Panc1 (cell line): Measurements from ENCODE around the gene GIMAP4. TPM values are rescaled to one million over a fixed set of nuclear protein-coding genes. Genes with fewer than 3 reads are reported as not detected.

Experiments
- ATAC-seq: fragments of 200-7000 bp; cut with Tn5 transposase; 2 replicates; pipeline ENCODE4 v1.9.1; 2020; ENCODE audit warnings: mild to moderate bottlenecking, moderate library complexity
- BruUV-seq: library from RNA; stranded (reverse); fragments of 400-500 nt; replicated peaks from 2 replicates; lab custom pipeline; 2021; lab: Mats Ljungman, UMichigan
- CTCF ChIA-PET: fragments of 300-600 bp; sonication (Branson Sonifier 250); formaldehyde crosslinking; loops from one replicate; lab custom pipeline; 2022; ENCODE audit warnings: antibody characterized with exemption; lab: Charles Lee
- POLR2A ChIA-PET: fragments of 300-600 bp; sonication (Branson Sonifier 250); formaldehyde crosslinking; loops from one replicate; lab custom pipeline; 2022; ENCODE audit warnings: antibody characterized with exemption; lab: Charles Lee
- DNase-seq: peaks from one replicate; pipeline ENCODE4 v3.0.0-alpha.2; 2010; ENCODE audit warnings: low read depth, low spot score
- H3K27ac ChIP-seq: 2 replicates; pipeline ENCODE4 v1.5.1; 2011; ENCODE audit warnings: mild to moderate bottlenecking, low read length, inconsistent platforms
- H3K27me3 ChIP-seq: fragments of 200-500 bp; sonication (Bioruptor generic); 2 replicates; pipeline ENCODE4 v1.6.0; 2014; ENCODE audit warnings: low read length, inconsistent platforms; ENCODE audit not compliant: control insufficient read depth, insufficient read depth
- H3K36me3 ChIP-seq: fragments of 200-500 bp; sonication (Bioruptor generic); 2 replicates; pipeline ENCODE4 v1.5.1; 2014; ENCODE audit warnings: inconsistent platforms, mild to moderate bottlenecking, low read length, moderate library complexity; ENCODE audit not compliant: control insufficient read depth, insufficient read depth
- H3K4me1 ChIP-seq: 2 replicates; pipeline ENCODE4 v1.5.1; 2011; ENCODE audit warnings: inconsistent platforms, mild to moderate bottlenecking, low read length, moderate library complexity; ENCODE audit not compliant: control insufficient read depth, insufficient read depth
- H3K4me3 ChIP-seq, 2 experiments: 2 replicates each; pipeline ENCODE4 v1.5.1; 2011 to 2012; ENCODE audit warnings: low read depth in 2 of 2, low read length in 2 of 2, mild to moderate bottlenecking in 2 of 2, inconsistent platforms in 1 of 2, moderate library complexity in 1 of 2
- H3K9me3 ChIP-seq: fragments of 200-500 bp; sonication (Bioruptor generic); 2 replicates; pipeline ENCODE4 v1.5.1; 2014; ENCODE audit warnings: low read depth, mild to moderate bottlenecking, inconsistent platforms, low read length, moderate library complexity; ENCODE audit not compliant: control insufficient read depth, insufficient read depth
- CTCF ChIP-seq: fragments of 450-650 bp; IDR thresholded peaks from 2 replicates; pipeline ENCODE4 v1.5.1; 2017; ENCODE audit warnings: mild to moderate bottlenecking
- POLR2AphosphoS5 ChIP-seq: IDR thresholded peaks from 2 replicates; pipeline ENCODE4 v1.6.1; 2012; ENCODE audit warnings: mild to moderate bottlenecking, low read depth, low read length, moderate library complexity
- SIN3A ChIP-seq: IDR thresholded peaks from 2 replicates; pipeline ENCODE4 v1.6.1; 2012; ENCODE audit warnings: low read depth, mild to moderate bottlenecking, low read length, moderate library complexity, borderline replicate concordance; ENCODE audit not compliant: insufficient read depth
- TCF7L2 ChIP-seq: IDR thresholded peaks from 2 replicates; pipeline ENCODE4 v1.6.1; 2011; ENCODE audit warnings: mild to moderate bottlenecking, low read depth, low read length, inconsistent platforms
- in situ Hi-C: cut with HindIII; loops from 2 replicates; pipeline ENCODE4 v1.10.0; 2016; ENCODE audit warnings: low sequenced_read_pairs, low pct_unique_long_range_greater_than_20kb
- intact Hi-C: fragments of 100-400 bp; cut with micrococcal nuclease; formaldehyde crosslinking; loops from one replicate; pipeline ENCODE4 v1.10.0; 2022; ENCODE audit not compliant: unreplicated experiment
- total RNA-seq: library from RNA; stranded (reverse); gene quantifications from one replicate; pipeline ENCODE4 v1.2.1, GENCODE V29; 2021; ENCODE audit not compliant: unreplicated experiment
- TF ChIP-seq, protein P1 (sequence below), 2 experiments: IDR thresholded peaks; 2 replicates each; pipeline ENCODE4 v1.6.1; 2011 to 2012; ENCODE audit warnings: low read depth in 2 of 2, control low read depth in 1 of 2, low read length in 1 of 2, mild to moderate bottlenecking in 1 of 2, moderate library complexity in 1 of 2; ENCODE audit not compliant: insufficient read depth in 1 of 2

Gene GIMAP4
- total RNA-seq, 1 experiment from 2014 or later, result 0.26 TPM

DNA sequence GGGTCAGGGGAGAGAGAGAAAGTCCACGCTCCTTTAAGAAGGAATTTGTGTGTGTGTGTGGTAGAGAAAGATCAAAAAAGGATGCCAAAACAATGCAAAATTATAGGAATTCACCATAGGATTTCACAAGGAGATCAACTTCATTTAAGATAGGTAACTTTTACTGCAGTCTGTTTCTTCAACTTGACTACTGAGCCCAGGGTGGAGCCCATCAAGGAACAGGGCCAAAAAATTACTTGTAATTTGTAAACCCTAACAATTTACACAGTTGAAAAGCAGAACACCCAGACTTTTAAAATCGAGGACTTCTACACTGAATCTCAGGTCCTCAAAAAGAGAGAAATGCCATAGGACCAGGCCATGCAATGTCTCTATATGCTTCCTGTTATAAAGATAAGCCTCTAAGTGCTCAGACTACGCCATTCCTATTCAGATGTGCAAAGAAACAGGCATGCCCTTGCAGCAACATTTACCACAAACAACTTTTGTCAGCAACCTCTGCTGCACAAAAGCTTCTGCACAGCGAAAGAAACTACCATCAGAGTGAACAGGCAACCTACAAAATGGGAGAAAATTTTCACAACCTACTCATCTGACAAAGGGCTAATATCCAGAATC, 10.6 kb upstream of the GIMAP4 start:
- ChIA-PET POLR2A (no interaction called here), CTCF (no interaction called here)
- intact Hi-C loops (no loop called here), in situ Hi-C loops (no loop called here)
- Histone ChIP-seq H3K27ac (no peak overlapping the region), H3K36me3 (no peaks in the 10 kb centered on the region; the same call in 1 of the 2 replicates), H3K27me3 (no peaks in the 10 kb centered on the region), H3K4me1 (no peaks in the 10 kb centered on the region), H3K9me3 (no peaks in the 10 kb centered on the region), H3K4me3 (no peak overlapping the region)
- TF ChIP-seq CTCF, result no peak
- TF ChIP-seq SIN3A, result no peak
- TF ChIP-seq, protein P1, sequence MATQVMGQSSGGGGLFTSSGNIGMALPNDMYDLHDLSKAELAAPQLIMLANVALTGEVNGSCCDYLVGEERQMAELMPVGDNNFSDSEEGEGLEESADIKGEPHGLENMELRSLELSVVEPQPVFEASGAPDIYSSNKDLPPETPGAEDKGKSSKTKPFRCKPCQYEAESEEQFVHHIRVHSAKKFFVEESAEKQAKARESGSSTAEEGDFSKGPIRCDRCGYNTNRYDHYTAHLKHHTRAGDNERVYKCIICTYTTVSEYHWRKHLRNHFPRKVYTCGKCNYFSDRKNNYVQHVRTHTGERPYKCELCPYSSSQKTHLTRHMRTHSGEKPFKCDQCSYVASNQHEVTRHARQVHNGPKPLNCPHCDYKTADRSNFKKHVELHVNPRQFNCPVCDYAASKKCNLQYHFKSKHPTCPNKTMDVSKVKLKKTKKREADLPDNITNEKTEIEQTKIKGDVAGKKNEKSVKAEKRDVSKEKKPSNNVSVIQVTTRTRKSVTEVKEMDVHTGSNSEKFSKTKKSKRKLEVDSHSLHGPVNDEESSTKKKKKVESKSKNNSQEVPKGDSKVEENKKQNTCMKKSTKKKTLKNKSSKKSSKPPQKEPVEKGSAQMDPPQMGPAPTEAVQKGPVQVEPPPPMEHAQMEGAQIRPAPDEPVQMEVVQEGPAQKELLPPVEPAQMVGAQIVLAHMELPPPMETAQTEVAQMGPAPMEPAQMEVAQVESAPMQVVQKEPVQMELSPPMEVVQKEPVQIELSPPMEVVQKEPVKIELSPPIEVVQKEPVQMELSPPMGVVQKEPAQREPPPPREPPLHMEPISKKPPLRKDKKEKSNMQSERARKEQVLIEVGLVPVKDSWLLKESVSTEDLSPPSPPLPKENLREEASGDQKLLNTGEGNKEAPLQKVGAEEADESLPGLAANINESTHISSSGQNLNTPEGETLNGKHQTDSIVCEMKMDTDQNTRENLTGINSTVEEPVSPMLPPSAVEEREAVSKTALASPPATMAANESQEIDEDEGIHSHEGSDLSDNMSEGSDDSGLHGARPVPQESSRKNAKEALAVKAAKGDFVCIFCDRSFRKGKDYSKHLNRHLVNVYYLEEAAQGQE (IDR thresholded peaks at IDR 0.05; ENCODE audit: insufficient read depth in 1 of 2, low read depth in 2 of 2, low read length in 1 of 2), result no peak
- TF ChIP-seq POLR2AphosphoS5, result no peak
- TF ChIP-seq TCF7L2, result no peak
- DNase-seq (no peak), ATAC-seq (no peak)
- BruUV-seq, result no TSS peak

DNA sequence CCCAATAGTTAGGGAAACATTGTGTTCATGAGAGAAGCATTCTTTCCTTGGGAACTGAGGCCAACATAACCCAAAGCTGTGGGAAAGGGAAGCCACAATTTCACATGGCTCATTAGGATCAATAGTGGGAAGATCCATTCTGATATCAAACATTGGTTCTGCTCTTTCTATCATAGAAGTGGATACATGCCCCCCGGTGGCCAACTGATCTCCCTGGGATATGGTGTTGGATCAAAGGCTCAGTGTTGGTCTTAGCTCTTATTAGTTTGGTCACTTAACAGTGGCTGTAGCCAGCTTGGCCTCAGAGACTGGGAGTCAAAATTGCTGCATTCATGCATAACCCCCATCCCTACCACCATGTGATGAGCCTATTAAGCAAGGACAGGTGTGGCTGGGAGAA, 6.7 kb upstream of the GIMAP4 start:
- POLR2A ChIA-PET, result no interaction called here
- H3K9me3 ChIP-seq, result no peaks in the 10 kb centered on the region
- H3K27ac ChIP-seq, result no peak overlapping the region
- intact Hi-C loops, result no loop called here
- DNase-seq, result no peak
- H3K27me3 ChIP-seq, result no peaks in the 10 kb centered on the region
- H3K4me3 ChIP-seq, result no peak overlapping the region
- H3K4me1 ChIP-seq, result no peaks in the 10 kb centered on the region
- in situ Hi-C loops, result no loop called here
- CTCF ChIA-PET, result no interaction called here
- TF ChIP-seq CTCF (no peak), POLR2AphosphoS5 (no peak), TCF7L2 (no peak)
- TF ChIP-seq, protein P1 (IDR thresholded peaks at IDR 0.05; ENCODE audit: insufficient read depth in 1 of 2, low read depth in 2 of 2, low read length in 1 of 2), result no peak
- BruUV-seq, result no TSS peak
- no peak for ATAC-seq
- no peaks in the 10 kb centered on the region; the same call in 1 of the 2 replicates for H3K36me3 ChIP-seq
